Measurements from ENCODE around the gene CPM.

- TF ChIP-seq ZC3H10 (CRISPR knock-in tag; IDR thresholded peaks at IDR 0.05) = no peak
- no peak for TF ChIP-seq ESRRG (CRISPR knock-in tag; IDR thresholded peaks at IDR 0.05)
- no peak for TF ChIP-seq POU6F1 (CRISPR knock-in tag; IDR thresholded peaks at IDR 0.05; ENCODE audit: borderline replicate concordance, low read depth)
- no peak for TF ChIP-seq PATZ1 (CRISPR knock-in tag; IDR thresholded peaks at IDR 0.05; ENCODE audit: borderline replicate concordance)
- TF ChIP-seq ISL1 (CRISPR knock-in tag; IDR thresholded peaks at IDR 0.05) = no peak
- TF ChIP-seq TCF4 (CRISPR knock-in tag; IDR thresholded peaks at IDR 0.05; ENCODE audit: borderline replicate concordance) = no peak
- no peak for TF ChIP-seq CREB5 (CRISPR knock-in tag; IDR thresholded peaks at IDR 0.05; ENCODE audit: low read depth)
These were observed 1.4 kb upstream of the CPM start for GRCh38 chr12:68934392-68934791.
